SK-MEL-5 (cell line): Measurements from ENCODE around the gene SPACA4. TPM values are rescaled to one million over a fixed set of nuclear protein-coding genes. Genes with fewer than 3 reads are reported as not detected.

Source experiments
- DNase-seq: peaks from one replicate; pipeline ENCODE4 v3.0.0-alpha.2; 2016; ENCODE audit warnings: low read depth, low spot score
- in situ Hi-C: cut with HindIII; loops from 2 replicates; pipeline ENCODE4 v1.10.0; 2016; ENCODE audit warnings: low sequenced_read_pairs, high pct_unique_total_duplicates, low pct_unique_long_range_greater_than_20kb
- total RNA-seq: library from RNA; depleted of rRNA; stranded (reverse); fragments of >200 nt; shearing (Covaris generic); gene quantifications from 2 replicates; pipeline ENCODE4 v1.2.3, GENCODE V29; 2014

Gene SPACA4
- total RNA-seq, 1 experiment from 2014 or later, result not detected

DNA sequence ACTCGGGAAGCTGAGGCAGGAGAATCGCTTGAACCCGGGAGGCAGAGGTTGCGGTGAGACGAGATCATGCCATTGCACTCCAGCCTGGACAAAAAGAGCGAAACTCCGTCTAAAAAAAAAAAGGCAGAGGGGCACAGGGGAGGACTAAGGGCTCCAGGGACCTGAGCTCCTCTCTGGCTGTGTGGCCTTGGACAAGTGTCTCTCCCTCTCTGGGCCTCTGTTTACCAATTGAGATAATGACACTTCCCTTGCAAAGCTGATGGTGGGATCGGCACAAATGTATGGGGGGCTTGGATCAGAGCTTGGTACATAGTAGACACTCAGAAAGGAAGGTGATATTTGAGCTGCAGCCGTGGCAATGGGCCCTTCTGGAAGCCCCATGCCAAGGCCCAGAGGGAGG, 11.4 kb upstream of the SPACA4 start:
- in situ Hi-C loops, result no loop called here
- DNase-seq, result no peak

DNA sequence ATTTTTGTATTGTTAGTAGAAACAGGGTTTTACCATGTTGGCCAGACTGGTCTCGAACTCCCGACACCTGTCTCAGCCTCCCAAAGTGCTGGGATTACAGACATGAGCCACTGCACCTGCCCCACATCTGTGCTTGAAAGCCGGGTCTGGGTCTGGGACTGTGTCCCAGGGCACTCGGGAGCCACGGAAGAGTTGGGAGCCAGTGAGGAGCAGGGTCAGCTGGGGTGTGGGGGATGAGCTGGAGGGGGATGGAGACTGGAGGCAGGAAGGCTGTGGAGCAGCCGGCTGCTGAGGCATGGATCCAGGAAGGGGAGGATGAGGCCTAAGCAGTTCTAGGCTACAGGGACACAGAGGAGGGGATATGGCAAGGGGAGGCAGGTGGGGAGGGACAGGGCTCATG, 10.7 kb upstream of the SPACA4 start:
- in situ Hi-C loops, result no loop called here
- no peak for DNase-seq

DNA sequence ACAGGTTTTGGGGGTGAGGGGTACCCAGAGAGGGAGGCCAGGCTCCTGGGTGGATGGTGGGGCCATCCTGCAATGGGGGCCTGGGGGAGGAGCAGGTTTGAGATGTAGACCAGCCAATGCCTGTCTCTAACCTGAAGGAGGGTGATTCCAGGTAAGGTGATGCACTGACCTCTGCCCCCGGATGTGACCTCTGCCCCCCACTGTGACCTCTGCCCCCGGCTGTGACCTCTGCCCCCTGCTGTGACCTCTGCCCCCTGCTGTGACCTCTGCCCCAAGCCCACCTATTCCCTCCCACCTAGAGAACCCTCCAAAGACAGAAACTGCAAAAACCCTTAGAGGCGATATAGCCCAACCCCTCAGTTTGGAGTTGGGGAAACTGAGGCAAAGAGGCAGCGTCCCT, 10.3 kb upstream of the SPACA4 start:
- no peak for DNase-seq
- in situ Hi-C loops, result no loop called here

DNA sequence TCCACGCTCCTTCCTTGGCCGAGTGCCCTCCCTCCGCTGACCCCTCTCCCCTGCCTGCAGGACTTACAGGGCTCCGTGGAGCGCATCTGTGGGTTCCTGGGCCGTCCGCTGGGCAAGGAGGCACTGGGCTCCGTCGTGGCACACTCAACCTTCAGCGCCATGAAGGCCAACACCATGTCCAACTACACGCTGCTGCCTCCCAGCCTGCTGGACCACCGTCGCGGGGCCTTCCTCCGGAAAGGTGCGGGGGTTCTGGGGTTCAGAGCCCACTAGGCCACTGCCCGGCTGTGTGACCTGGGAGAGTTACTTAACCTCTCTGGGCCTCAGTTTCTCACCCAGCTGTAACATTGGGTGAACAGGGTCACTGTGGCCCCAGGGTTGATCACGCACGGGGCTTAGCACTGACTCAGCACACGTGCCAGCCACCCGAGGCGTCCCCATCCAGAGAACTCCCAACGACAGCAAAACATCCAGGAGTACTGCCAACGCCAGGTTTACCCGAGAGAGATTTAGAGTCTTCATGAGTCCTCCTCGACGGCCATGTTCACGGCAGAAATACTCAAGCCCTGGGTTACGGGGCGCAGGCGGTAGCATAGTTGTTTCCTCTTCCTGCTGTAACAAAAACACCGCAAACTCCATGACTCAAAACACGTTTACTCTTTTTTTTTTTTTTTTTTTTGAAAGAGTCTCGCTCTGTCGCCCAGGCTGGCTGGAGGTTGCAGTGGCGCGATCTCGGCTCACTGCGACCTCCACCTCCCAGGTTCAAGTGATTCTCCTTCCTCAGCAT, 9.7 kb upstream of the SPACA4 start:
- in situ Hi-C loops, result no loop called here
- no peak for DNase-seq

DNA sequence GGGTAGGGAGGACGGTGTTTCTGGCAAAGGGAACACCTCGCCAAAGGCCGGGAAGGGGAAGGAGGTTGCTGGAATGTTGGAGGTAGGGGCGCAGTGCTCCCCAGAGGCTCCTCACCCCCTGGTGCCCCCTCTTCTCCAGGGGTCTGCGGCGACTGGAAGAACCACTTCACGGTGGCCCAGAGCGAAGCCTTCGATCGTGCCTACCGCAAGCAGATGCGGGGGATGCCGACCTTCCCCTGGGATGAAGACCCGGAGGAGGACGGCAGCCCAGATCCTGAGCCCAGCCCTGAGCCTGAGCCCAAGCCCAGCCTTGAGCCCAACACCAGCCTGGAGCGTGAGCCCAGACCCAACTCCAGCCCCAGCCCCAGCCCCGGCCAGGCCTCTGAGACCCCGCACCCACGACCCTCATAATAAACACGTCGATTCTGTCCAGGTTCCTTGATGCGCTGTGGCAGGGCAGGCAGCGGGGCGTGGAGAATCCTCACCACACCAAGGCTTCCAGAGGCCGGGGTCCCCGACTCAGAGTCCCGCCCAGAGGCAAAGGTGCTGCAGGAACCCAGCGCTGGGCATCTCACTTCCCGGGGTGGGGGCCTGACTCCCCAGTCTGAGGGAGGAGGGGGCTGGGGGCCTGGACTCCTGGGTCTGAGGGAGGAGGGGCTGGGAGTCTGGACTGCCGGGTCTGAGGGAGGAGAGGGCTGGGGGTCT, 7.4 kb upstream of the SPACA4 start:
- in situ Hi-C loops, result no loop called here

DNA sequence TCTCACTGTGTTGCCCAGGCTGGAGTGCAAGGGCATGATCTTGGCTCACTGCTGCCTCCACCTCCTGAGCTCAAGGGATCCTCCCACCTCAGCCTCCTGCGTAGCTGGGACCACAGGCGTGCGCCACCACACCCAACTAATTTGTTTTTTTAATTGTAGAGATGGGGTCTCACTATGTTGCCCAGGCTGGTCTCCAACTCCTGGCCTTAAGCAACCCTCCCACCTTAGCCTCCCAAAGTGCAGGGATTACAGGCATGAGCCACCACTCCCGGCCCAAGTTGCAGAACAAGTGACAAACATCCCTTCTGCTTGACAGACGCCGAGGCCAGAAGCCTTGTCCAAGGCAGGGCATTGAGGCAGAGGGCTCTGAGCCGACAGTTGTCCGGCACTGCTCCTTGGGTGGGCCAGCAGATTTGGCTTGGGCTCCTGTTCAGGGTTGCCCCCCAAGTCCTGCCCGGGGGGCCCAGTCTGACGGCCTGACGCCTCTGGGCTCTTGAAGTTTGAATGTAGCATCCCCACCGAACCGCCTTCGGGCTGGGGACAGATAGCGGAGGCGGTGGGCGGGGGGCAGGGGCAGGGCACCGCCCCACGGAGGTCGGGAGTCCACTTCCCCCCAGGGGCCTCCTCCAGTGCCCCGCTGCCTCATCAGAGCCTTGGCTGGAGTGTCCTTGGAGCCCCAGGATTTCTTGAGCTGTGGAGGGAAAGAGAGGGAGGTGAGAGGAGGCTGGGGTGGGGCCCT, 5.7 kb upstream of the SPACA4 start:
- in situ Hi-C loops, result no loop called here
- DNase-seq, result no peak

More for the DNA sequence above, 7.4 kb upstream of the SPACA4 start:
- no peak for DNase-seq

DNA sequence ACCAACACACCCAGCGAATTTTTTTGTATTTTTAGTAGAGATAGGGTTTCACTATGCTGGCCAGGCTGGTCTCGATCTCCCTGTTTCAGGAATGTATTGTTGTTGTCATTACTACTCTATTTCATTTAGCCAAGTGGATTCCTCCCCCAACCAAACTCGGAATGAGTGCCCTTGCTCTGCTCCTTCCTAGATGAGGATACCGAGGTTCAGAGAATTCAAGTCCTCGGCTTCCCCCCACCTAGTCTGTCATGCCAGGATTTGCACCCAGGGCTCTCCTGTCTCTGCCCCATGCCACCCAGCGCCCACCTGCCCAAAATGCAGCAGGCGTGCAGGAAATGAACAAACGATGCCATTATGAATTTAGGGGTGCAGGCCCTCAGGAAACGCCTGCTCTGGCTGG, 3.5 kb upstream of the SPACA4 start:
- in situ Hi-C loops, result no loop called here
- no peak for DNase-seq

DNA sequence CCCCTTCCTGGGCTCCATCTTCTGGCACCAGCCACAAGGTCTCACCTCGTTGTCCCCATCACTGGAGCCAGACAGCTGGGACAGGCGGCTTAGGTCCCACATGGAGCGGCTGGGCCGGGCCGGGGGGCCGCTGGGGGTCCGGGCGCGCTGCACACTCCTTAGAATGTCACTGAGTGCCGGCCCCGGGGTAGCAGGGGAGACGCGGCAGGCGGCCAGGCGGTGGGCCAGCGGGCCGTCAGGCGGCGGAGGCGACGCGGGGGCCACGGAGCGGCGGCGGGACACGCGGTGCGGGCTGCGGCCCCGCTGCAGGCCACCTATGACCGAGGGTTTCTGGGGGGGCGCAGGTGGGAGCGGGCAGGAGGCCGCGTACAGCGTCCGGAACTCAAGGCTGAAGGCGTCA, 3.1 kb upstream of the SPACA4 start:
- in situ Hi-C loops, result no loop called here

DNA sequence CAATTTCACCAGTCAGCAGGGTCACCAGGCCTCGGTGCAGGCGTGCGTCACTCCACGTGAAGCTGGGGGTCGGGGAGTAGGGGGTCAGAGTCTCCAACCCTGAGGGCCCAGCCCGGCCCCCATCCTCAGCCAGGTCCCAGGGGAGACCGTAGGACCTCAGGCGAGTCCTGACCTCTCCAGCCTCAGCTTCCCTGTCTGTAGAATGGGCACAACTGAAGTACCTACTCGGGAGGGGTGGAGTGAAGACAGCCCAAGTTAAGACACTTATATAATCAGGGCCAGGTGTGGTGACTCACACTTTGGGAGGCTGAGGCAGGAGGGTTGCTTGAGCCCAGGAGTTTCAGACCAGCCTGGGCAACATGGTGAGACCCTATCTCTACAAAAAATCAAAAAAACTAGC, 2.7 kb upstream of the SPACA4 start:
- in situ Hi-C loops, result no loop called here
- no peak for DNase-seq

More for the DNA sequence above, 3.1 kb upstream of the SPACA4 start:
- DNase-seq, result no peak

DNA sequence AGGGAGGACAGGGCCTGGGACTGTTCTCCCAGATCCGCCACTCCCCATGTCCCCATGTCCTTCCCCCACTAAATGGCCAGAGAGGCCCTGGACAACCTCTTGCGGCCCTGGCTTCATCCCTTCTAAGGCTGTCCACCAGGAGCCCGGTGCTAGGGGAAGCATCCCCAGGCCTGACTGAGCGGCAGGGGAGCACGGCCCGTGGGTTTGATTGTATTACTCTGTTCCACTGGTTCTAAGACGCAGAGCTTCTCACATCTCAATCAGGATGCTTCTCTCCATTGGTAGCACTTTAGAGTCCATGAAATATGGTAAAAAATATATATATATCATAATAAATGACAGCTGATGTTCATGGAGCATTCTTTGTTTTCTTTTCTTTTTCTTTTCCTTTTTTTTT, 815 bp downstream of the SPACA4 start:
- in situ Hi-C loops, result no loop called here
- no peak for DNase-seq

DNA sequence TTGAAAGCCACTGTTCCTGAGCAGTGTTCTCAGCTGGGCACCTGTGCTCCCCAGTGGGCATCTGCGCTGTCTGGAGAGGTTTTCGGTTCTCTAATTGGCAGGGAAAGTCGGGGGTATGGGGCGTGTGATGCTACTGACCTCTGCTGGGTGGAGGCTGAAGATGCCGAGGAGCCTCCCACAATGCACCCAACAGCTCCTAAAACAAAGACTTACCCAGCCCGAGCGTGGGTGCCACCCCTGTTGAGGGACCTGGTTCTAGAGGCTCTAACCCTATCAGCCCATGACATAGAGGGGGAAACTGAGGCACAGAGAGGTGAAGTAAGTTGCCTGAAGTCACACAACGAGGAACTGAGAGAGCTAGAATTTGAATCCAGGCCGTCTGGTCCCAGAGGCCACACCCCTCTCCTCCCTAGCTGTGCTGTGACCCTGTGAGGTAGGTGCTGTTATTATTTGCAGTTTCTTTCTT, 2.3 kb downstream of the SPACA4 start:
- peak; percentile 72 for DNase-seq
- in situ Hi-C loops, result no loop called here

DNA sequence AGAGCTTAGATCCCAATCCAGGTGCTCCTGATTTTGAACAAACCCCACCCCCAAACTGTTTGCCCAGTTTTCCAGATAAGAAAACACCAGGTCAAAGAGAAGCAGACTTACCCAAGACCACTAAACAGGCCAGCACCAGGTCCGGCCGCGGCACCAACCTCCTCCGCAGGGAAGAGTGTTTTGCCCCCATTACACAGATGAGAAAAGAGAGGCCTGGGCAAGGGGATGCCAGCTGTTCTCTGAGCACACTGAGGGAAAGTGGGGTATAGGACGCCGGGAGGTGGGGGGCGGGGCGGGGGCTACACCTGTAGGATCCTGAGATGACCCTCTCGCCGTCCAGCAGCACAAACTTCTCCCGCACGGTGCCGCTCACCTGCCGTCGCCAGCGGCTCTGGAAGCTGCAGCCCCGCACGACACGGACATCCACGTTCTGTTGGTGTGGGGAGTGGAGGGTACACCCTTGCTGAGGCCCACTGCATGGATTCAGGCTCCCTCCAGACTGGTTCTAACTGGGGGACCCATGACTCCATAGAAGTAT, 3.1 kb downstream of the SPACA4 start:
- DNase-seq, result no peak
- in situ Hi-C loops, result no loop called here

DNA sequence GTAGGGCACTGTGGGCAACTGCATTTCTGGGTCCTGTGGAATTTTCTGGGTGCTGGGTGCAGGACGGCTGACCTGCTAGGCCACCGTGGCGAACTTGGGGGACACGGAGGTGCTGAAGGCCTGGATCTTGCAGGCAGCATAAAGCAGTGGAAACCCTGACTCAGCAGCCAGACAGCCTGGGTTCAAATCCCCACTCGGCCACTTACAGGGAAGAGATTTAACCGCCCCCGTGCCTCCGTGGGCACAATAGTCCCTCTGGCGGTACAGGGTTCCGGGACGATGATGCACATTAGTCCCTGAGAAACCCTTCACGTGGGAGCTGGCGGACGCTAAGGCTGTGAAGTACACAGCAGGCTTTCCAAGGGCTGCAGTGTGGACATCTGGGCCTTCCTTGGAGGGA, 5.3 kb downstream of the SPACA4 start:
- DNase-seq, result no peak
- in situ Hi-C loops, result no loop called here

DNA sequence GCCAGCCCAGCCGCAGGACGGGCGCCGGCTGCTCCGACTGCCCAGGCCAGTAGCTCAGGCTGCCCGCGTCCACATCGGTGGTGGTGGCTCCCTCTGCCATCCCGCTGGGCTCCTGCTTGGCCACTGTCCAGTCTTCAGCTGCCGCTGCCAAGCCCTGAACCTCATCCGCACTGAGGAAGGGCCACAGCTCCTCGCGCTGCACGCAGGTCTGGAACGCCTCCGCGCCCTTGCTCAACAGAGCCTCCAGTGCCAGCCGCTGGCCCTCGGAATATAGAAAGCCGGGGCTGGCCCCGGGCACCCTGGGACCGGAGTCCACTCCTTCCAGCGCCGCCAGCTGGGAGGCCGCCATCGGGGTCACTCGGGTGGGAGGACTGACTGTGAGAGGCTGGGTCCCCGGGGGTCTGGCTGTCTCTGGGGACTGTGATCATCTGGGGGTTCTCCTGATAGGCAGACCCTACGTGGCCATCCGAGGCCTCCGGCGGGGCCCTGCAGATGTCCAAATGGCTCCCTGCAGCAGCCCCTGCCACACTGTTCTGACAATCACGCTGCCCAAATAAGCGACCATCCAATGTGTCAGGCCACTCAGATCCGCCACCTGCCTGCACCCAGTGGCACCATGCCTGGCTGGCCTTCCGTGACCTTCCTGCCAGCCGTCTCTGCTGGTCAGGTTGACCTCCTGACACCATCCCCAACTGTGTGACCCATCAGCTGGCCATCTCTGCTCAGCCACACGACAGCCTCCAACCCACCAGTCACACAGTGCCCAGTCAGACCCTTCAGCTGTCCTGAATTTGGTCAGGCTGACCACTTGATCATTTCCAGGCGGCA, 6.7 kb downstream of the SPACA4 start:
- no peak for DNase-seq
- in situ Hi-C loops, result no loop called here

DNA sequence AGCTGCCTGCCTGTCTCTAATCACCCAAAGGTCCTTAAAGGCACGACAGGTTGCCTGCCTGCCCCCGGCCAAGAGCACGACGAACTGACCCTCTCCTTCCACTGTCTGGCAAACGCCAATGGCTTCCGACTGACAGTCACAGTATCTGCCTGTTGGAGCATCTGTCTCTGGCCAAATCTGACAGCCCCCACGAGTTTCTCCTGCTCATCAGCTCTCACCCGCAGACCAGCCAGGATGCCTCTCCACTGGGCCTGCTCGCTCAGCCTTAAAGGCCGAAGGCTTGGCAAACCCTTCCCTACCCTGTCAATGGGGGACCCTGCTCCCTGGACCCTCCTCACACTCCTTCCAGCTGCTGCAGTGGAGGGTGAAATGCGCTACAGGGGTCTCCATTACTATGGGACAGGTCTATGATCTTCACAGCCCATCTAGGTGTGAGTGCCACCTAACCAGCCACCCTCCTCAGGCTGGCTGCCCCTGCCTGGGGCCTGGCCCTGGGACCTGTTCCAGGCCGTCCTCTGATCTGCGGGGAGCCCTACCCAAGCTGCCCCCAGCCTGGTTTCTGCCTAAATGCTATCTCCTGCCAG, 7.4 kb downstream of the SPACA4 start:
- DNase-seq, result no peak
- in situ Hi-C loops, result no loop called here

DNA sequence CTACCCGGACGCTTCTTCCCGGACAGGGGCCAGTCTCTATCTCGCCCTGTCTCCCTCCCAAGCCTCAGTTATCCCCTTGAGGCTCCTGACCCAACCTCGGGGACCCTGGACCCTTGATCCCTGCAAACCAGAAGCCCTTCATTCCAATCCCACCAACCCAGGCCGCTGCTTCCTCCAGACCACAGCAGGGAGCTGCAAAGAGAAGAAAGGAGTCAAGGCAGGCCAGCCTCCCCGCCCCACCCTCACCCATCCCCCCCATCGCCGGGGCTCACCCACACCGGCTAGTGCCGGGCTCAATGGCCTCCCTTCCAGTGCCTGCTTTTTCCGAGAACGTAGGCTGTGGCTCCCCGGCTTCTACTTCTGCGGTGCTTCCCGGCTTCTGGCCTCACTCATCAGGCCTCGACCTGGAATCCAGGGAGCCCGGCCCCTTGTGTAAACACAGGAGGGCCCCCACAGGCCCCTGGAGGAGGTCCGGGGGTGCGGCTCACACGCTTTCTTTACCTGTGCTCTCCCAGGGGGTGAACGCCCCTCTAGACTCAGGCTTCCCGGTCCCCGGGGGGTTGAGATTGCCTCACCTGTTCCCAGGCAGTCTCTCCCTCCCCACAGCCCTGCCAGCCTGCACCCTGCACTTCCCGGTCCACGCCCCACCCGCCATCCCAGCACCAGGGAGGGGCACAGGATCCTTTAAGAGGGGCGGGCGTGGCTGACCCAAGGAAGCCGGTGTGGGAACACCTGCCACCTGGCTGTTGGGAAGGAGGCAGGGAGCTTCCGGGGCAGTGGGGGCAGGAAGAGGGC, 8.1 kb downstream of the SPACA4 start, which contains the start of gene FAM83E:
Gene FAM83E, minus strand, starts transcription at position 641 of the 795 bp plus-strand sequence. CDS start 1,704 bp downstream, outside the sequence.
- no peak for DNase-seq
- in situ Hi-C loops, result no loop called here
